GM21423 (cell line): Measurements from ENCODE around the gene SERINC4.
A peak's percentile ranks its signal among the peaks of the same experiment; 100 is the strongest.
"Not testable (repeated sequence)": the region's sequence is repeated elsewhere in the genome, so short reads cannot be mapped to it uniquely, and the experiment has no call there.

Experiments
- ATAC-seq: cut with Tn5 transposase; IDR thresholded peaks from one replicate; pipeline ENCODE4 v1.9.1; 2021; ENCODE audit warnings: mild to moderate bottlenecking, moderate library complexity; ENCODE audit not compliant: unreplicated experiment

SERINC4 gene

DNA sequence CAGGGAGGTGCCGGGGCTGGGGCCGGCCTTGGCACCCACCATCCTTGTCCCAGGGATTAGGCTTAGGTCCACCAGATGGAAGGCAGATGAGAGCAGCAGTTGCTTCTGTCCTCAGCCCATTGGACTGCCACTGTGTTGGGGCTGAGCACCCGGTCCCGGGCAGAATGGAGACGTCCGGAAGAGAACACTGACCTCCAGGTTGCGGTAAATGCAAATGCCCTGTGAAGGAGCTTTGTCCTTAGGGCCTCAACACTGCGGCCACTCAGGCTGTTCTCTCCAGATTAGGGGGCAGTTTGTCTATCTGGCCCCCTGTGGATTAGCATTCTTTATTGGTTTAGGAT, at the start of gene SERINC4:
Gene SERINC4 (minus strand): TSS at position 276 of the 341 bp plus-strand sequence. CDS start 234 bp downstream, at position 42.
- ATAC-seq, result no peak

DNA sequence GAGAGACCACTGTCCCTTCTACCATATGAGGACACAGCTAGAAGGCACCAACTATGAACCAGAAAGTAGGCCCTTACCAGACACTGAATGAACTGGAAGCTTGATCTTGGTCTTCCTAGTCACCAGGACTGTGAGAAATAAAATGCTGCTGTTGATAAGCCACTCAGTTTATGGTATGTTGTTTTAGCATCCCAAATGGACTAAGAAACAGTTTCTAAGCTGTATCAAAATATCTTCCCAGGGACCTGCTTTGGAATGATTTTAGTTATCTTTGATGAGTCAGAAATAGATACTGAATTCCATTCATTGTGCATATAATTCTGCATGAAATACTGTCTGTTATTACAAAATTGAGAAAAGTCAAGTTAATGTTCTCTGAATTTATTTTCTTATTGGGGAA, 45.4 kb upstream of the SERINC4 start:
- no peak for ATAC-seq

GRCh38 chr15:43832485-43832884, 32.5 kb upstream of the SERINC4 start:
- not testable (repeated sequence) for ATAC-seq

DNA sequence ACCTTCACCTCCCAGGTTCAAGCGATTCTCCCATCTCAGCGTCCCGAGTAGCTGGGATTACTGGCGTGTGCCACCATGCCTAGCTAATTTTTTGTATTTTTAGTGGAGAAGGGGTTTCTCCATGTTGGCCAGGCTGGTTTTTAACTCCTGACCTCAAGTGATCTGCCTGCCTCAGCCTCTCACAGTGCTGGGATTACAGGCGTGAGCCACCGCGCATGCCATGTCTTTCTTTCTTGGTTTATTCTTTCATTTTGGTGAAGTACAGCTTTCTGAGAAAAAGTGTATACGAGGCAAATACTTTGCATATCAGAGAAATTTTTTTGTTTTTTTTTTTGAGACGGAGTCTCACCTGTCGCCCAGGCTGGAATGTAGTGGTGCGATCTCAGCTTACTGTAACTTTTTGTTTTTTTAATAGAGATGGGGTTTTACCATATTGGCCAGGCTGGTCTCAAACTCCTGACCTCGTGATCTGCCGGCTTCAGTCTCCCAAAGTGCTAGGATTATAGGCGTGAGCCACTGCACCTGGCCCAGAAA, 31.6 kb upstream of the SERINC4 start:
- ATAC-seq, result not testable (repeated sequence)

- ATAC-seq, result not testable (repeated sequence)
These were observed 30.8 kb upstream of the SERINC4 start for GRCh38 chr15:43830691-43831275.

DNA sequence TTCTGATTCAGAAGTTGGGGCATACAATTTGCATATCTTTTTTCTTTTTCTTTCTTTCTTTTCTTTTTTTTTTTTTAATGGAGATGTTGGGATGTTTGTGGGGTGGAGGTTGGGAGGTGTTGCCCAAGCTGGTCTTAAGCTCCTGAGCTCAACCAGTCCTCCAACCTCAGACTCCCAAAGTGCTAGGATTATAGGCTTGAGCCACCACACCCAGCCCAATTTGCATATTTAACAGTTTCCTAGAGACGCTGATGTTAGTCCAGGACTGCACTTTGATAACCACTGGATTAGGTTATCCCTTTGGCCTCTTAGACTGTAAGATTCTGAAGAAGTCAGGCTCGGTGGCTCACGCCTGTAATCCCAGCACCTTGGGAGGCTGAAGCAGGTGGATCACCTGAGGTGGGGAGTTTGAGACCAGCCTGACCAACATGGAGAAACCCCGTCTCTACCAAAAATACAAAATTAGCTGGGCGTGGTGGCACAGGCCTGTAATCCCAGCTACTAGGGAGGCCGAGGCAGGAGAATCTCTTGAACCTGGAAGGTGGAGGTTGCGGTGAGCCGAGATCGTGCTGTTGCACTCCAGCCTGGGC, 30.0 kb upstream of the SERINC4 start:
- not testable (repeated sequence) for ATAC-seq

DNA sequence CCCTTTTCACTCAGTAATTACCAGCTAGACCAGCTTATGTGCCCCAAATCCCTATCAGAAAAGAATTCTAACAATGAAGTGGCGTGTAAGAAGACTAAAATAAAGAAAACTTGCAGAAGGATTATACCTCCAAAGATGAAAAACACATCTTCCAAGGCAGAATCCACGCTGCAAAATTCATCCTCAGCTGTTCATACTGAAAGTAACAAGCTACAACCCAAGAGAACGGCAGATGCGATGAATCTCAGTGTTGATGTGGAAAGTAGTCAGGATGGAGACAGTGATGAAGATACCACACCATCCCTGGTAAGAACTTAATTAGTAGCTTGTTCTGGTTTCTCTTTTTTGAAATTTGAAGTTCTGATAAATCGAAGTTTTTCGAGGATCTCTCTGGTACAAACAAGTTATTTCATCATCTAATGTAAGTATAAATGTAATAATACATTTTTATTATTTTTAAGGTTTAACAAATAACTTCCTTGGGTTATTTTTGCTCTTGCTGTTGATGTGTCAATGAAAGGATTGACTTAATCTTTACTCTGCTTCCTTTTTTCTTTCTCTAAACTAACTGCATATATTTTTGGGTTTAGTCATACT, 28.1 kb upstream of the SERINC4 start:
- ATAC-seq, result no peak

DNA sequence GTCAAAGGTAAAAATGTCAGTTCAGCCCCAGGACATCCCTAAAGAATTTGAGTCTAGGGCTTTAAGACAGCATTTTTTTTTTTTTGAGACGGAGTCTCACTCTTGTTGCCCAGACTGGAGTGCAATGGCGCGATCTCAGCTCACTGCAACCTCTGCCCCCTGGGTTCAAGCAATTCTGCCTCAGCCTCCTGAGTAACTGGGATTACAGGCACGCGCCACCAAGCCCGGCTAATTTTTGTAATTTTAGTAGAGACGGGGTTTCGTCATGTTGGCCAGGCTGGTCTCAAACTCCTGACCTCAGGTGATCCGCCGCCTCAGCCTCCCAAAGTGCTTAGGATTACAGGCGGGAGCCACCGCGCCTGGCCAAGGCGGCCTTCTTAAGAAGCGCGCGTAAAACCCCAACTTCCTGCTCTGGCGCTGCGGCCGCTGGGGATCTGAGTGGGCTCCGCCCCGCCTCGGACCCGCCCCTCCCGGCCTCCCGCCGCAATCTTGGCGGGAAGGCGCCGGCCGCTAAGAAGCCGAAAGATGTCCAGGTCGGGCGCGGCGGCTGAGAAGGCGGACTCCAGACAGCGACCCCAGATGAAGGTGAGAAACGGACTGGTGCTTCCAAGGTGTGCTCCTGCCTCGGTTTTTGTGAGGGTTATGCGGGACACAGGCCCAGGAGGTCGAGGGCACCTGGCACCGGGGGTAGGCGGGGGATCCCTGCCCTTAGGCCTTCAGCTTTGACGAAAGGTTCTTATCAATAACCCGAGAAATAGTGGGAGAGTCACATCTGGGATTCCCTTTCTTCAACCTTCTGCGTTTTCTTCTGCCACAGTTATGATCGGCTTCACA, 26.7 kb upstream of the SERINC4 start, which contains the start of gene WDR76:
Gene WDR76 (plus strand): TSS at position 495 of the 834 bp plus-strand sequence. CDS start 31 bp downstream, at position 526.
- ATAC-seq, result peak; percentile 61

- no peak for ATAC-seq
These were observed 26.0 kb upstream of the SERINC4 start for GRCh38 chr15:43826029-43826507.

GRCh38 chr15:43825305-43825704, 25.3 kb upstream of the SERINC4 start:
- not testable (repeated sequence) for ATAC-seq

DNA sequence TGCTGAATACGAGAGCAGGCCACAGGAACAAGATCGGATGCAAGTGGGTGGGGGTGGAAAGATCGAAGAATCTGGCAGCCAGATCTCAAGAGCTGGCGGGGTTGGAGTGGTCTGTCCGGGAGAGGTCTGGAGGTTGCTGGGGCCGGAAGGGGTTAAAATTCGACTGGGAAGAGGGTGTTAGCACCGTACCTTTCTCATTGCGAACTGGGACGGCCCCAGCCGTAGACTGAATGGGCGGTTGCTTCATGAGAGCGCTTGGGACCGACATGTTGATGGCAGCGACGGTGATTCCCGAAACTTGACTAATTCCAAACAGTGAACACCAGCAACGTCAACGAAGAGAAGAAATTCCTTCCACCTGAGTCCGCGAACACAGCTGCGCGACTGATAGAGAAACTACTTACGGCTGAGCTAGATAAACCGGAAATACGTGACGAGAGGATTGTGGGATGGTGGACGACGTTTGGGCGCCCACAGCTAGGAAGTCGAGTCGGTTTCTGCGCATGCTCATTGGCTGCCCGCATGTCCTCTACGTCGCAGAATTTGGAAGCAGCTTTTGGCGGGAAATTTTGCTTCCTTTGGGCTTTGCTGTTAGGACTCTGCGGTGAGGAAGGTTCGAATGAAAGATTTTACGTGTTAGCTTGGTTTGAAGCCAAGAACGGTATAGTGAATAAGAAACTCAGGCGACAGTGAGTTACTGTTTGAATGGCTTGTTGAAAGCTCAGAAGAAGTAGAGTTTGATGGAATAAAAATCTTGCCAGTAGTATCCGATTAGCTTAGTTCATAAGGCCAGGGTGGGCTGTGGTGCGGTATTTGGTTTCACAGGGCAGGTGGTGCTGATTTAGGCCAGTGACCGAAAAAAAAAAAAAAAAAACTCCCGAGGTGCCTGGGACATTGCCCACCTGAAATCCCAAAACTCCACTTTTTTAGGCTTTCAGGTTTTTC, 24.6 kb upstream of the SERINC4 start, which contains the start of gene MFAP1:
Gene MFAP1 (minus strand): TSS at position 389 of the 945 bp plus-strand sequence. CDS start 121 bp downstream, at position 268.
- peak; percentile 81 for ATAC-seq

- no peak for ATAC-seq
These were observed 21.5 kb upstream of the SERINC4 start for GRCh38 chr15:43821505-43821904.

DNA sequence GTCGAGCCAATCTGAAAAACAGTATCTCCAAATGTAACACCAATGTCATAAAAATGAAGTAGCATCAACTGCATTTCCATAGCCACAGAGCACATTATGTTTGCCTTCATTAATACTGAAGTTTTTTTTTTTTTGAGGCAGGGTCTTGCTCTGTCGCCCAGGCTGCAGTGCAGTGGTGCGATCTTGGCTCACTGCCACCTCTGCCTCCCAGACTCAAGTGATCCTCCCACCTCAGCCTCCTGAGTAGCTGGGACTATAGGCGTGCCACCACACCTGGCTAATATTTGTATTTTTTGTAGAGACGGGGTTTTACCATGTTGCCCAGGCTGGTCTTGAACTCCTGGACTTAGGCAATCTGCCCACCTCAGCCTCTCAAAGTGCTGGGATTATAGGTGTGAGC, 15.0 kb upstream of the SERINC4 start:
- not testable (repeated sequence) for ATAC-seq

GRCh38 chr15:43808960-43809678, 9.1 kb upstream of the SERINC4 start:
- ATAC-seq, result peak; percentile 59

- ATAC-seq, result no peak
These were observed 8.5 kb upstream of the SERINC4 start for GRCh38 chr15:43808435-43808950.

DNA sequence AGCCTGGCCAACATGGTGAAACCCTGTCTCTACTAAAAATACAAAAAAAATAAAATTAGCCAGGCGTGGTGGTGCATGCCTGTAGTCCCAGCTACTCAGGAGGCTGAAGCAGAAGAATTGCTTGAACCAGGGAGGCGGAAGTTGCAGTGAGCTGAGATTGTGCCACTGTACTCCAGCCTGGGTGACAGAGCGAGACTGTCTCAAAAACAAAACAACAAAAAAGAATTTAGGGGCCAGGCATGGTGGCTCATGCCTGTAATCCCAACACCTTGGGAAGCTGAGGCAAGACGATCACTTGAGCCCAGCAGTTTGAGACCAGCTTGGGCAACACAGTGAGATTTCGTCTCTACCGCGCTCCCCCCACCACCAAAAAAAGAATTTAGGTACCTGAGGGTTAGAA, 2.7 kb upstream of the SERINC4 start:
- ATAC-seq, result not testable (repeated sequence)

- peak; percentile 86 for ATAC-seq
These were observed 494 bp upstream of the SERINC4 start, which contains the start of gene HYPK for GRCh38 chr15:43800286-43801141. HYPK (plus strand) TSS chr15:43800599; CDS start chr15:43800623, 24 bp downstream.
